CD14-positive monocyte (primary cell): Measurements from ENCODE around the gene HSD17B8. TPM values are rescaled to one million over a fixed set of nuclear protein-coding genes. Genes with fewer than 3 reads are reported as not detected.

Experiments used
- DNase-seq, 3 donors: peaks; one replicate each; pipeline ENCODE4 v3.0.0-alpha.2; 2011 to 2022
- H2AFZ ChIP-seq: 2 replicates; pipeline ENCODE4 v1.6.0; 2012; ENCODE audit warnings: mild to moderate bottlenecking, low read depth, low read length, inconsistent platforms; ENCODE audit not compliant: insufficient read depth, poor library complexity, severe bottlenecking
- H3K27ac ChIP-seq, 2 donors: 1 replicate in 1 of 2; 2 replicates in 1 of 2; pipeline ENCODE4 v1.5.1; 2012 to 2013; ENCODE audit warnings: low read length in 2 of 2, control low read depth in 1 of 2, inconsistent platforms in 1 of 2, low read depth in 1 of 2, mild to moderate bottlenecking in 1 of 2
- H3K27me3 ChIP-seq, 2 donors: one replicate each; pipeline versions ENCODE4 v1.6.0 to v1.6.1; 2011 to 2013; ENCODE audit warnings: low read length in 2 of 2; ENCODE audit not compliant: control insufficient read depth in 2 of 2, insufficient read depth in 2 of 2
- H3K36me3 ChIP-seq, 2 donors: replicated peaks in 1 of 2; 1 replicate in 1 of 2; 2 replicates in 1 of 2; pipeline versions ENCODE4 v1.5.1 to v1.6.1; 2012 to 2013; ENCODE audit warnings: low read length in 2 of 2, control low read depth in 1 of 2, inconsistent platforms in 1 of 2, mild to moderate bottlenecking in 1 of 2; ENCODE audit not compliant: insufficient read depth in 2 of 2, control insufficient read depth in 1 of 2
- H3K4me1 ChIP-seq, 2 donors: 1 replicate in 1 of 2; 2 replicates in 1 of 2; pipeline versions ENCODE4 v1.5.1 to v1.6.1; 2012 to 2013; ENCODE audit warnings: low read length in 2 of 2, control low read depth in 1 of 2, inconsistent platforms in 1 of 2, mild to moderate bottlenecking in 1 of 2, moderate library complexity in 1 of 2; ENCODE audit not compliant: insufficient read depth in 2 of 2, control insufficient read depth in 1 of 2
- H3K4me2 ChIP-seq: replicated peaks from 2 replicates; pipeline ENCODE3; 2012; ENCODE audit warnings: low read length, moderate library complexity, mild to moderate bottlenecking; ENCODE audit not compliant: poor library complexity, severe bottlenecking; ENCODE audit errors: extremely low read depth
- H3K4me3 ChIP-seq, 3 experiments: fragments of 200-600 bp in 1 of 3; sonication (generic) in 1 of 3; replicated peaks in 1 of 3; 1 replicate in 2 of 3; 2 replicates in 1 of 3; pipeline ENCODE4 v1.5.1; 2011 to 2013; ENCODE audit warnings: low read length in 3 of 3, mild to moderate bottlenecking in 3 of 3, control low read depth in 2 of 3, low read depth in 2 of 3, inconsistent platforms in 1 of 3, moderate library complexity in 1 of 3
- H3K79me2 ChIP-seq: 2 replicates; pipeline ENCODE4 v1.6.0; 2012; ENCODE audit warnings: mild to moderate bottlenecking, control low read depth, inconsistent platforms, low read length, moderate library complexity; ENCODE audit not compliant: insufficient read depth
- H3K9ac ChIP-seq: 2 replicates; pipeline ENCODE4 v1.6.0; 2017; ENCODE audit warnings: low read length, mild to moderate bottlenecking; ENCODE audit not compliant: insufficient read depth, poor library complexity, severe bottlenecking
- H3K9me3 ChIP-seq, 2 donors: replicated peaks in 1 of 2; 1 replicate in 1 of 2; 2 replicates in 1 of 2; pipeline versions ENCODE4 v1.5.1 to v1.6.1; 2012 to 2013; ENCODE audit warnings: low read length in 2 of 2, control low read depth in 1 of 2; ENCODE audit not compliant: control insufficient read depth in 1 of 2, insufficient read depth in 1 of 2
- H4K20me1 ChIP-seq: 2 replicates; pipeline ENCODE4 v1.6.0; 2012; ENCODE audit warnings: mild to moderate bottlenecking, low read length, control low read depth, moderate library complexity; ENCODE audit not compliant: insufficient read depth
- H3K27ac Mint-ChIP-seq, 7 donors: one replicate each; pipeline ENCODE4 v1.8.0; 2020; ENCODE audit warnings: mild to moderate bottlenecking in 7 of 7, mixed read lengths in 7 of 7, moderate library complexity in 6 of 7, inconsistent platforms in 2 of 7
- H3K27me3 Mint-ChIP-seq, 3 donors: one replicate each; pipeline ENCODE4 v1.8.0; 2021 to 2022; ENCODE audit warnings: low read depth in 3 of 3, mild to moderate bottlenecking in 3 of 3, mixed read lengths in 3 of 3, moderate library complexity in 3 of 3, inconsistent platforms in 1 of 3
- H3K36me3 Mint-ChIP-seq, 2 donors: one replicate each; pipeline ENCODE4 v1.8.0; 2020; ENCODE audit warnings: mixed read lengths in 2 of 2, inconsistent platforms in 1 of 2, mild to moderate bottlenecking in 1 of 2
- H3K4me1 Mint-ChIP-seq: one replicate; pipeline ENCODE4 v1.8.0; 2020; ENCODE audit warnings: mild to moderate bottlenecking, mixed read lengths
- H3K4me3 Mint-ChIP-seq, 2 donors: one replicate each; pipeline ENCODE4 v1.8.0; 2020; ENCODE audit warnings: mild to moderate bottlenecking in 2 of 2, mixed read lengths in 2 of 2, moderate library complexity in 1 of 2
- H3K9me3 Mint-ChIP-seq, 7 donors: one replicate each; pipeline ENCODE4 v1.8.0; 2020 to 2022; ENCODE audit warnings: mixed read lengths in 7 of 7, mild to moderate bottlenecking in 6 of 7, moderate library complexity in 6 of 7, inconsistent platforms in 2 of 7
- CTCF ChIP-seq: fragments of 200-600 bp; IDR thresholded peaks from one replicate; pipeline ENCODE4 v1.8.0; 2022; ENCODE audit warnings: antibody characterized with exemption, mild to moderate bottlenecking
- WGBS: methylation state at CpG from one replicate; pipeline ENCODE4 v1.1.5; 2013; ENCODE audit warnings: missing lambda C conversion rate; ENCODE audit not compliant: insufficient coverage; 5-methylcytosine and 5-hydroxymethylcytosine counted together
- intact Hi-C, 2 donors: fragments of 100-400 bp; cut with micrococcal nuclease; formaldehyde crosslinking; loops; one replicate each; pipeline versions ENCODE4 v1.15.0 to v1.15.1; 2023
- polyA plus RNA-seq, 3 donors: library from polyadenylated mRNA; depleted of rRNA in 1 of 3; unstranded in 2 of 3; stranded (reverse) in 1 of 3; fragments of 300-500 nt in 2 of 3; fragments of >200 nt in 1 of 3; fragmentation: Illumina TruSeq in 2 of 3; gene quantifications; 1 replicate in 2 of 3; 2 replicates in 1 of 3; pipeline ENCODE4 v1.2.3, GENCODE V29; 2012 to 2021

Gene HSD17B8
- polyA plus RNA-seq, 3 donors, result 3.8 to 10.6 (median 4.7) TPM

- Mint-ChIP-seq H3K27me3 (peaks cover 0 to 13% (median 12%) of the 10 kb centered on the region in 3 donors), H3K4me1 (peaks cover 63% of the 10 kb centered on the region), H3K4me3 (no peak overlapping the region), H3K9me3 (peaks cover 0 to 3% (median 0%) of the 10 kb centered on the region in 7 donors), H3K36me3 (peaks cover 27 to 29% of the 10 kb centered on the region in 2 donors), H3K27ac (peak overlapping the region in 1 of 7 donors; percentile 38)
- Histone ChIP-seq H3K4me2 (no peak overlapping the region), H3K27ac (no peak overlapping the region), H3K9ac (no peak overlapping the region), H3K9me3 (no peaks in the 10 kb centered on the region), H3K79me2 (peaks cover 50% of the 10 kb centered on the region), H3K4me3 (no peak overlapping the region), H2AFZ (no peak overlapping the region), H3K27me3 (no peaks in the 10 kb centered on the region), H3K4me1 (peaks cover 46 to 62% of the 10 kb centered on the region in 2 donors), H3K36me3 (peaks cover 20 to 21% of the 10 kb centered on the region in 2 donors), H4K20me1 (peaks cover 32% of the 10 kb centered on the region)
- WGBS, result 96% methylated on average over 6 of the region's 6 CpGs
- intact Hi-C loops, result loop anchor here (5.0 to 10.0 kb wide), 2 partner anchors 95 to 212 kb away; partner anchors contain the start of genes CUTA (in 1 of the 2), PHF1 (in 1 of the 2) and RGL2 (in 1 of the 2)
- TF ChIP-seq CTCF, result no peak
- DNase-seq, result no peak
Observed at GRCh38 chr6:33202799-33203198, 1.7 kb upstream of the HSD17B8 start.

GRCh38 chr6:33203443-33204164, 851 bp upstream of the HSD17B8 start:
- Histone ChIP-seq H3K27ac (no peak overlapping the region), H3K4me1 (peaks cover 45 to 61% of the 10 kb centered on the region in 2 donors), H3K9ac (no peak overlapping the region), H3K4me3 (peak overlapping the region in 1 of 3 experiments; percentile 84), H3K4me2 (peak overlapping the region; percentile 90), H3K9me3 (no peaks in the 10 kb centered on the region), H3K36me3 (peaks cover 20 to 21% of the 10 kb centered on the region in 2 donors), H4K20me1 (peaks cover 24% of the 10 kb centered on the region), H3K79me2 (peaks cover 45% of the 10 kb centered on the region), H2AFZ (no peak overlapping the region), H3K27me3 (no peaks in the 10 kb centered on the region)
- WGBS, result 100% methylated on average over 1 of the region's 7 CpGs
- Mint-ChIP-seq H3K27ac (peak overlapping the region in 6 of 7 donors; percentile 30 to 84 (median 60)), H3K9me3 (peaks cover 0 to 3% (median 0%) of the 10 kb centered on the region in 7 donors), H3K4me3 (peak overlapping the region; percentile 62 to 78), H3K4me1 (peaks cover 55% of the 10 kb centered on the region), H3K27me3 (peaks cover 0 to 13% (median 12%) of the 10 kb centered on the region in 3 donors), H3K36me3 (peaks cover 22 to 23% of the 10 kb centered on the region in 2 donors)
- intact Hi-C loops, result loop anchor here (5.0 to 10.0 kb wide), 2 partner anchors 94 to 211 kb away; partner anchors contain the start of genes CUTA (in 1 of the 2), PHF1 (in 1 of the 2) and RGL2 (in 1 of the 2)
- TF ChIP-seq CTCF, result no peak
- no peak for DNase-seq
